Measurements from ENCODE around the gene MACC1.

Gene MACC1

GRCh38 chr7:20158684-20159083, 58.5 kb downstream of the MACC1 start:
- H3K4me3 Mint-ChIP-seq, result no peak overlapping the region
- no peaks in the 10 kb centered on the region for H3K4me1 Mint-ChIP-seq (ENCODE audit: low read depth)
- no peaks in the 10 kb centered on the region for H3K27me3 Mint-ChIP-seq (ENCODE audit: low read depth)
- H3K27ac Mint-ChIP-seq, result no peak overlapping the region
- H3K9me3 Mint-ChIP-seq, result no peaks in the 10 kb centered on the region
- H3K36me3 Mint-ChIP-seq (ENCODE audit: low read depth), result no peaks in the 10 kb centered on the region
- no peak for DNase-seq (ENCODE audit: low spot score)

GRCh38 chr7:20157456-20157855, 59.7 kb downstream of the MACC1 start:
- Mint-ChIP-seq H3K9me3 (no peaks in the 10 kb centered on the region), H3K27ac (no peak overlapping the region), H3K4me1 (ENCODE audit: low read depth) (no peaks in the 10 kb centered on the region), H3K4me3 (no peak overlapping the region), H3K36me3 (ENCODE audit: low read depth) (no peaks in the 10 kb centered on the region), H3K27me3 (ENCODE audit: low read depth) (no peaks in the 10 kb centered on the region)
- no peak for DNase-seq (ENCODE audit: low spot score)

GRCh38 chr7:20153999-20154398, 63.2 kb downstream of the MACC1 start:
- no peak for DNase-seq (ENCODE audit: low spot score)
- no peak overlapping the region for H3K4me3 Mint-ChIP-seq
- H3K9me3 Mint-ChIP-seq, result no peaks in the 10 kb centered on the region
- H3K27me3 Mint-ChIP-seq (ENCODE audit: low read depth), result no peaks in the 10 kb centered on the region
- no peaks in the 10 kb centered on the region for H3K36me3 Mint-ChIP-seq (ENCODE audit: low read depth)
- H3K4me1 Mint-ChIP-seq (ENCODE audit: low read depth), result no peaks in the 10 kb centered on the region
- H3K27ac Mint-ChIP-seq, result no peak overlapping the region

- no peaks in the 10 kb centered on the region for H3K36me3 Mint-ChIP-seq (ENCODE audit: low read depth)
- H3K4me3 Mint-ChIP-seq, result no peak overlapping the region
- H3K9me3 Mint-ChIP-seq, result no peaks in the 10 kb centered on the region
- DNase-seq (ENCODE audit: low spot score), result no peak
- H3K27ac Mint-ChIP-seq, result no peak overlapping the region
- H3K4me1 Mint-ChIP-seq (ENCODE audit: low read depth), result no peaks in the 10 kb centered on the region
- H3K27me3 Mint-ChIP-seq (ENCODE audit: low read depth), result no peaks in the 10 kb centered on the region
These were observed 63.6 kb downstream of the MACC1 start for GRCh38 chr7:20153567-20153966.

- Mint-ChIP-seq H3K27ac (no peak overlapping the region), H3K4me3 (no peak overlapping the region), H3K27me3 (ENCODE audit: low read depth) (no peaks in the 10 kb centered on the region), H3K4me1 (ENCODE audit: low read depth) (no peaks in the 10 kb centered on the region), H3K9me3 (no peaks in the 10 kb centered on the region), H3K36me3 (ENCODE audit: low read depth) (no peaks in the 10 kb centered on the region)
- no peak for DNase-seq (ENCODE audit: low spot score)
These were observed 64.7 kb downstream of the MACC1 start for GRCh38 chr7:20152511-20152910.

GRCh38 chr7:20151708-20152456, 65.3 kb downstream of the MACC1 start:
- Mint-ChIP-seq H3K4me3 (no peak overlapping the region), H3K27ac (no peak overlapping the region)

GRCh38 chr7:20146451-20146850, 70.7 kb downstream of the MACC1 start:
- no peak for DNase-seq (ENCODE audit: low spot score)
- no peak overlapping the region for H3K27ac Mint-ChIP-seq
- H3K36me3 Mint-ChIP-seq (ENCODE audit: low read depth), result no peaks in the 10 kb centered on the region

More at GRCh38 chr7:20151708-20152456, 65.3 kb downstream of the MACC1 start:
- Mint-ChIP-seq H3K4me1 (ENCODE audit: low read depth) (no peaks in the 10 kb centered on the region), H3K36me3 (ENCODE audit: low read depth) (no peaks in the 10 kb centered on the region), H3K27me3 (ENCODE audit: low read depth) (no peaks in the 10 kb centered on the region), H3K9me3 (no peaks in the 10 kb centered on the region)
- DNase-seq (ENCODE audit: low spot score), result no peak

GRCh38 chr7:20144801-20145200, 72.4 kb downstream of the MACC1 start:
- H3K9me3 Mint-ChIP-seq, result no peaks in the 10 kb centered on the region
- no peaks in the 10 kb centered on the region for H3K4me1 Mint-ChIP-seq (ENCODE audit: low read depth)
- H3K27me3 Mint-ChIP-seq (ENCODE audit: low read depth), result no peaks in the 10 kb centered on the region
- DNase-seq (ENCODE audit: low spot score), result no peak
- H3K4me3 Mint-ChIP-seq, result no peak overlapping the region
- H3K27ac Mint-ChIP-seq, result no peak overlapping the region
- H3K36me3 Mint-ChIP-seq (ENCODE audit: low read depth), result no peaks in the 10 kb centered on the region

More at GRCh38 chr7:20146451-20146850, 70.7 kb downstream of the MACC1 start:
- Mint-ChIP-seq H3K4me3 (no peak overlapping the region), H3K27me3 (ENCODE audit: low read depth) (no peaks in the 10 kb centered on the region), H3K9me3 (no peaks in the 10 kb centered on the region), H3K4me1 (ENCODE audit: low read depth) (no peaks in the 10 kb centered on the region)

GRCh38 chr7:20141666-20142065, 75.5 kb downstream of the MACC1 start:
- no peak for DNase-seq (ENCODE audit: low spot score)
- Mint-ChIP-seq H3K27ac (no peak overlapping the region), H3K4me1 (ENCODE audit: low read depth) (no peaks in the 10 kb centered on the region), H3K27me3 (ENCODE audit: low read depth) (no peaks in the 10 kb centered on the region), H3K9me3 (no peaks in the 10 kb centered on the region), H3K4me3 (no peak overlapping the region), H3K36me3 (ENCODE audit: low read depth) (no peaks in the 10 kb centered on the region)

- Mint-ChIP-seq H3K9me3 (no peaks in the 10 kb centered on the region), H3K27me3 (ENCODE audit: low read depth) (no peaks in the 10 kb centered on the region), H3K4me3 (no peak overlapping the region), H3K27ac (no peak overlapping the region), H3K36me3 (ENCODE audit: low read depth) (no peaks in the 10 kb centered on the region), H3K4me1 (ENCODE audit: low read depth) (no peaks in the 10 kb centered on the region)
- no peak for DNase-seq (ENCODE audit: low spot score)
These were observed 76.2 kb downstream of the MACC1 start for GRCh38 chr7:20141002-20141345.

GRCh38 chr7:20140291-20141001, 76.7 kb downstream of the MACC1 start:
- no peaks in the 10 kb centered on the region for H3K27me3 Mint-ChIP-seq (ENCODE audit: low read depth)
- no peak overlapping the region for H3K4me3 Mint-ChIP-seq
- no peak overlapping the region for H3K27ac Mint-ChIP-seq
- H3K36me3 Mint-ChIP-seq (ENCODE audit: low read depth), result no peaks in the 10 kb centered on the region
- no peak for DNase-seq (ENCODE audit: low spot score)
- no peaks in the 10 kb centered on the region for H3K9me3 Mint-ChIP-seq
- no peaks in the 10 kb centered on the region for H3K4me1 Mint-ChIP-seq (ENCODE audit: low read depth)

- no peaks in the 10 kb centered on the region for H3K9me3 Mint-ChIP-seq
- H3K4me3 Mint-ChIP-seq, result no peak overlapping the region
- H3K27ac Mint-ChIP-seq, result no peak overlapping the region
- H3K27me3 Mint-ChIP-seq (ENCODE audit: low read depth), result no peaks in the 10 kb centered on the region
- no peaks in the 10 kb centered on the region for H3K36me3 Mint-ChIP-seq (ENCODE audit: low read depth)
- DNase-seq (ENCODE audit: low spot score), result no peak
- no peaks in the 10 kb centered on the region for H3K4me1 Mint-ChIP-seq (ENCODE audit: low read depth)
These were observed 80.5 kb downstream of the MACC1 start for GRCh38 chr7:20136647-20137046.

GRCh38 chr7:20133803-20134202, 83.4 kb downstream of the MACC1 start:
- H3K4me3 Mint-ChIP-seq, result no peak overlapping the region
- H3K36me3 Mint-ChIP-seq (ENCODE audit: low read depth), result no peaks in the 10 kb centered on the region
- H3K27ac Mint-ChIP-seq, result no peak overlapping the region
- no peaks in the 10 kb centered on the region for H3K4me1 Mint-ChIP-seq (ENCODE audit: low read depth)
- H3K27me3 Mint-ChIP-seq (ENCODE audit: low read depth), result no peaks in the 10 kb centered on the region
- DNase-seq (ENCODE audit: low spot score), result no peak
- no peaks in the 10 kb centered on the region for H3K9me3 Mint-ChIP-seq

- H3K9me3 Mint-ChIP-seq, result no peaks in the 10 kb centered on the region
- no peaks in the 10 kb centered on the region for H3K36me3 Mint-ChIP-seq (ENCODE audit: low read depth)
- DNase-seq (ENCODE audit: low spot score), result no peak
- no peak overlapping the region for H3K4me3 Mint-ChIP-seq
- H3K27ac Mint-ChIP-seq, result no peak overlapping the region
- no peaks in the 10 kb centered on the region for H3K4me1 Mint-ChIP-seq (ENCODE audit: low read depth)
- no peaks in the 10 kb centered on the region for H3K27me3 Mint-ChIP-seq (ENCODE audit: low read depth)
These were observed 84.6 kb downstream of the MACC1 start for GRCh38 chr7:20132585-20132984.

- Mint-ChIP-seq H3K4me3 (no peak overlapping the region), H3K36me3 (ENCODE audit: low read depth) (no peaks in the 10 kb centered on the region), H3K27me3 (ENCODE audit: low read depth) (no peaks in the 10 kb centered on the region), H3K9me3 (no peaks in the 10 kb centered on the region), H3K4me1 (ENCODE audit: low read depth) (no peaks in the 10 kb centered on the region), H3K27ac (no peak overlapping the region)
- DNase-seq (ENCODE audit: low spot score), result no peak
These were observed 85.4 kb downstream of the MACC1 start for GRCh38 chr7:20131776-20132175.
